HCT116 (cell line): ENCODE results near the gene RIMS1. TPM values are rescaled to one million over a fixed set of nuclear protein-coding genes. Genes with fewer than 3 reads are reported as not detected.

ENCODE experiments used
- ATAC-seq: fragments of 200-7000 bp; cut with Tn5 transposase; 2 replicates; pipeline ENCODE4 v1.9.1; 2020; ENCODE audit warnings: mild to moderate bottlenecking, moderate library complexity
- BruUV-seq: library from RNA; stranded (reverse); fragments of 400-500 nt; replicated peaks from 2 replicates; lab custom pipeline; 2021; lab: Mats Ljungman, UMichigan
- CTCF ChIA-PET: fragments of 300-600 bp; sonication (Branson Sonifier 250); formaldehyde crosslinking; loops from one replicate; lab custom pipeline; 2021; ENCODE audit warnings: antibody characterized with exemption; lab: Charles Lee
- POLR2A ChIA-PET: fragments of 300-600, 350-600 bp; sonication (Branson Sonifier 250); formaldehyde crosslinking; loops from one replicate; lab custom pipeline; 2021; ENCODE audit warnings: antibody characterized with exemption; lab: Charles Lee
- RAD21 ChIA-PET, 2 experiments: fragments of 300-600 bp; sonication (Branson Sonifier 250); formaldehyde crosslinking; loops; one replicate each; lab custom pipeline; 2023; ENCODE audit warnings: low total read pairs in 2 of 2; ENCODE audit not compliant: uncharacterized antibody in 2 of 2, unreplicated experiment in 2 of 2, low non-redundant PET in 1 of 2; lab: Charles Lee
- DNase-seq: peaks from one replicate; pipeline ENCODE4 v3.0.0-alpha.2; 2010; ENCODE audit warnings: low read depth, low spot score
- H2AFZ ChIP-seq: fragments of 200-600 bp; shearing (Covaris generic), sonication (generic); 2 replicates; pipeline ENCODE4 v1.6.1; 2017; ENCODE audit warnings: low read depth, mixed run types, mixed read lengths, antibody characterized with exemption, low read length; ENCODE audit not compliant: poor library complexity, severe bottlenecking
- H3K27ac ChIP-seq: 2 replicates; pipeline ENCODE4 v1.5.1; 2012; ENCODE audit warnings: low read depth, low read length
- H3K27me3 ChIP-seq: fragments of 200-600 bp; sonication (generic); 2 replicates; pipeline ENCODE4 v1.6.1; 2016; ENCODE audit warnings: mixed run types, low read length, mixed read lengths; ENCODE audit not compliant: insufficient read depth
- H3K36me3 ChIP-seq, 2 experiments: fragments of 200-500 bp in 1 of 2; fragments of 200-600 bp in 1 of 2; sonication (Bioruptor generic) in 1 of 2; sonication (generic) in 1 of 2; 2 replicates each; pipeline versions ENCODE4 v1.5.1 to v1.6.1; 2014 to 2016; ENCODE audit warnings: low read length in 2 of 2, inconsistent platforms in 1 of 2, mixed read lengths in 1 of 2, mixed run types in 1 of 2; ENCODE audit not compliant: insufficient read depth in 2 of 2, control insufficient read depth in 1 of 2
- H3K4me1 ChIP-seq, 2 experiments: fragments of 200-600 bp in 1 of 2; sonication (generic) in 1 of 2; 2 replicates each; pipeline versions ENCODE4 v1.5.1 to v1.6.1; 2012 to 2017; ENCODE audit warnings: low read length in 2 of 2, inconsistent platforms in 1 of 2, mild to moderate bottlenecking in 1 of 2, mixed read lengths in 1 of 2, mixed run types in 1 of 2, moderate library complexity in 1 of 2; ENCODE audit not compliant: insufficient read depth in 2 of 2, control insufficient read depth in 1 of 2
- H3K4me2 ChIP-seq: fragments of 200-600 bp; sonication (generic); 2 replicates; pipeline ENCODE4 v1.6.1; 2017; ENCODE audit warnings: mixed run types, low read length, mixed read lengths
- H3K4me3 ChIP-seq, 2 experiments: fragments of 200-600 bp in 1 of 2; sonication (generic) in 1 of 2; replicated peaks in 1 of 2; 2 replicates each; pipeline ENCODE4 v1.5.1; 2011 to 2016; ENCODE audit warnings: low read length in 2 of 2, control low read depth in 1 of 2, low read depth in 1 of 2, mild to moderate bottlenecking in 1 of 2, mixed read lengths in 1 of 2, mixed run types in 1 of 2
- H3K79me2 ChIP-seq: fragments of 200-600 bp; sonication (generic); 2 replicates; pipeline ENCODE4 v1.6.1; 2017; ENCODE audit warnings: mild to moderate bottlenecking, mixed run types, low read length, moderate library complexity, mixed read lengths; ENCODE audit not compliant: insufficient read depth
- H3K9ac ChIP-seq: fragments of 200-600 bp; sonication (generic); 2 replicates; pipeline ENCODE4 v1.6.1; 2016; ENCODE audit warnings: low read length, mixed read lengths
- H3K9me2 ChIP-seq: fragments of 200-600 bp; sonication (generic), shearing (Covaris generic); 2 replicates; pipeline ENCODE4 v1.6.1; 2017; ENCODE audit warnings: mixed run types, mild to moderate bottlenecking, moderate library complexity; ENCODE audit not compliant: insufficient read depth
- H3K9me3 ChIP-seq, 2 experiments: fragments of 200-500 bp in 1 of 2; fragments of 200-600 bp in 1 of 2; sonication (Bioruptor generic) in 1 of 2; sonication (generic) in 1 of 2; 2 replicates each; pipeline ENCODE4 v1.6.1; 2014 to 2017; ENCODE audit warnings: low read length in 2 of 2, mixed read lengths in 2 of 2, inconsistent platforms in 1 of 2, low read depth in 1 of 2, mild to moderate bottlenecking in 1 of 2, mixed run types in 1 of 2, moderate library complexity in 1 of 2; ENCODE audit not compliant: control insufficient read depth in 1 of 2, insufficient read depth in 1 of 2
- H4K20me1 ChIP-seq: fragments of 200-600 bp; sonication (generic), shearing (Covaris generic); 2 replicates; pipeline ENCODE4 v1.6.1; 2017; ENCODE audit warnings: mixed run types, mild to moderate bottlenecking, moderate library complexity; ENCODE audit not compliant: insufficient read depth
- ATF3 ChIP-seq: IDR thresholded peaks from 2 replicates; pipeline ENCODE4 v1.6.1; 2012
- CTCF ChIP-seq, 3 experiments: fragments of 200-600 bp in 1 of 3; sonication (generic) in 1 of 3; IDR thresholded peaks in 2 of 3; conservative IDR thresholded peaks in 1 of 3; 2 replicates each; pipeline ENCODE4 v1.5.1; 2012 to 2017; ENCODE audit warnings: low read depth in 2 of 3, low read length in 2 of 3, antibody characterized with exemption in 1 of 3, borderline replicate concordance in 1 of 3, control low read depth in 1 of 3, mild to moderate bottlenecking in 1 of 3, mixed read lengths in 1 of 3, mixed run types in 1 of 3, moderate library complexity in 1 of 3; ENCODE audit not compliant: insufficient read depth in 1 of 3
- EGR1 ChIP-seq: IDR thresholded peaks from 2 replicates; pipeline ENCODE4 v1.6.1; 2012; ENCODE audit warnings: low read depth
- ELF1 ChIP-seq: IDR thresholded peaks from 2 replicates; pipeline ENCODE4 v1.6.1; 2012; ENCODE audit warnings: low read depth, borderline replicate concordance
- EZH2phosphoT487 ChIP-seq: fragments of 200-600 bp; IDR thresholded peaks from 2 replicates; pipeline ENCODE4 v1.6.1; 2018; ENCODE audit warnings: antibody characterized with exemption, borderline replicate concordance
- MAX ChIP-seq: IDR thresholded peaks from 2 replicates; pipeline ENCODE4 v1.6.1; 2012
- POLR2A ChIP-seq: IDR thresholded peaks from 2 replicates; pipeline ENCODE4 v1.7.0; 2011; ENCODE audit warnings: borderline replicate concordance; ENCODE audit not compliant: insufficient read depth, insufficient read length; ENCODE audit errors: extremely low read depth
- POLR2AphosphoS5 ChIP-seq: IDR thresholded peaks from 2 replicates; pipeline ENCODE4 v1.6.1; 2011; ENCODE audit warnings: mild to moderate bottlenecking, low read depth, low read length, moderate library complexity
- RAD21 ChIP-seq: IDR thresholded peaks from 2 replicates; pipeline ENCODE4 v1.6.1; 2012; ENCODE audit warnings: low read depth, mild to moderate bottlenecking
- SIN3A ChIP-seq: IDR thresholded peaks from 2 replicates; pipeline ENCODE4 v1.6.1; 2012; ENCODE audit warnings: low read depth
- SP1 ChIP-seq: IDR thresholded peaks from 2 replicates; pipeline ENCODE4 v1.6.1; 2012; ENCODE audit warnings: low read depth
- SRF ChIP-seq: IDR thresholded peaks from 2 replicates; pipeline ENCODE4 v1.6.1; 2012; ENCODE audit warnings: low read depth
- ZFX ChIP-seq: fragments of 450-650 bp; IDR thresholded peaks from 2 replicates; pipeline ENCODE4 v1.6.1; 2017
- intact Hi-C: fragments of 100-400 bp; cut with micrococcal nuclease; formaldehyde crosslinking; loops from 2 replicates; pipeline ENCODE4 v1.10.0; 2022
- total RNA-seq: library from RNA; stranded (reverse); gene quantifications from one replicate; pipeline ENCODE4 v1.2.1, GENCODE V29; 2021; ENCODE audit not compliant: unreplicated experiment

The RIMS1 gene
- total RNA-seq, 1 experiment from 2014 or later: not detected

GRCh38 chr6:72078096-72078495 lies 191.7 kb downstream of the RIMS1 start:
- Histone ChIP-seq H3K4me3 (no peak overlapping the region), H3K27me3 (no peaks in the 10 kb centered on the region), H3K4me1 (no peaks in the 10 kb centered on the region), H3K79me2 (no peaks in the 10 kb centered on the region), H2AFZ (no peak overlapping the region), H3K27ac (no peak overlapping the region), H3K9ac (no peak overlapping the region), H3K9me3 (no peaks in the 10 kb centered on the region), H3K4me2 (no peak overlapping the region), H3K9me2 (no peaks in the 10 kb centered on the region), H3K36me3 (no peaks in the 10 kb centered on the region), H4K20me1 (no peaks in the 10 kb centered on the region)
- ChIA-PET POLR2A (no interaction called here), CTCF (no interaction called here), RAD21 (no interaction called here)
- intact Hi-C loops: no loop called here
- TF ChIP-seq SIN3A (no peak), ELF1 (no peak), EGR1 (no peak), SRF (no peak), MAX (no peak), CTCF (IDR thresholded peaks at IDR 0.05 in 2 of 3, conservative IDR thresholded peaks at IDR 0.05 in 1 of 3; ENCODE audit: borderline replicate concordance in 1 of 3, insufficient read depth in 1 of 3, low read depth in 2 of 3, low read length in 2 of 3) (no peak), EZH2phosphoT487 (no peak)
- ATAC-seq (no peak), DNase-seq (no peak)
- no TSS peak for BruUV-seq

- Histone ChIP-seq H3K9me2 (no peaks in the 10 kb centered on the region), H3K9me3 (no peaks in the 10 kb centered on the region), H2AFZ (no peak overlapping the region), H3K27me3 (no peaks in the 10 kb centered on the region), H3K27ac (no peak overlapping the region), H3K4me1 (no peaks in the 10 kb centered on the region), H3K9ac (no peak overlapping the region), H4K20me1 (no peaks in the 10 kb centered on the region), H3K79me2 (no peaks in the 10 kb centered on the region), H3K4me3 (no peak overlapping the region), H3K4me2 (no peak overlapping the region), H3K36me3 (no peaks in the 10 kb centered on the region)
- CTCF ChIA-PET: no interaction called here
- RAD21 ChIA-PET: no interaction called here
- no TSS peak for BruUV-seq
- intact Hi-C loops: no loop called here
- POLR2A ChIA-PET: no interaction called here
- DNase-seq (no peak), ATAC-seq (no peak)
- TF ChIP-seq CTCF (IDR thresholded peaks at IDR 0.05 in 2 of 3, conservative IDR thresholded peaks at IDR 0.05 in 1 of 3; ENCODE audit: borderline replicate concordance in 1 of 3, insufficient read depth in 1 of 3, low read depth in 2 of 3, low read length in 2 of 3) (no peak), POLR2AphosphoS5 (no peak), ZFX (no peak), EGR1 (no peak), RAD21 (no peak), SP1 (no peak), POLR2A (no peak), MAX (no peak), SRF (no peak), ELF1 (no peak), ATF3 (no peak)
Observed at GRCh38 chr6:72080260-72080941, 194.1 kb downstream of the RIMS1 start.
